Uterine smooth muscle cell (primary cell): Measurements from ENCODE around the gene ARHGAP15. TPM values are rescaled to one million over a fixed set of nuclear protein-coding genes. Genes with fewer than 3 reads are reported as not detected.

Source experiments
- total RNA-seq: library from RNA; depleted of rRNA; stranded (reverse); fragments of >200 nt; gene quantifications from 2 replicates; pipeline ENCODE4 v1.2.3, GENCODE V29; 2014

Gene ARHGAP15
- total RNA-seq: not detected in 2 replicates

DNA sequence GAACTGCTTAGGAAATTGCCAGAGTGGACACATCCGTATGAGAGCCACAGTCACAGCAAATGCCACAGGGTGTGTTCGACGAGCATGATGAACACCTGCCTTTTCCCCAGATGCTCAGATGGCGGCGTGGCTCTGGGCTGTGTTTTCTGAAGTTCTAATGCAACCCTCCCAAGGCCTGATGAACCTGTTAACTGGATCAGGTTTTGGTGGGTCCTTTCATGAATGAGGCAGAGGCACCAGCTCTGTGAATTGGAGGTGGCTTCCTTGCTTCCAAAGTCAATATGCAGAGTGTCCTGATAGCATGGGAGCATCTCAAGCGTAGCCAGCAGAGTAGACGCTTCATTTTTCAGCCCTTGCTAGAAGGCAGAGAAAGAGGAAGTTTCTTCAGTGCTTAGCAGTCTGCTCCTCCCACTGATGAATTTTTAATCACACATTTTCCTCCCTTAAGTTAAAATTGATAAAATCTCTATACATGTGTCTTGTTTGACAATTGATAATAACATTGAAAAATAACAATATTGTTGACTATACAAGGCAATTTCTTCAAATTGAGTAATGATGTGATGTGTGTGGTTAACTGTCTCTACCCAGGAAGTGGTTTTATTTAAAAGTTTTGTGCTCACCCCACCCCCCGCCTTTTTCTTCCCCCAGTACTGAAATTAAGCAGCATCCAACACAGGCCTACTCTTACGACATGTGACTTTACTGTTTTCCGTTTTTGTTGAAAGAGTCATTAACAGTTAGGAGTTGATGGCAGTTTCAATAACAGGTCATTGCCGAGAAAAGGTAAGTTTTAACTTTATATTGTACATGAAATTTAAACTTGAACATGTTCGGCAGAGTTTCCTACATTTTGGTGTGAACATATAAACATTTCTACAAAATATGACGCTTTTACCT lies at the start of gene ARHGAP15:
Gene ARHGAP15 (plus strand): TSS at position 739 of the 900 bp plus-strand sequence.

